Stimulated activated CD4-positive, alpha-beta T cell treated with anti-CD3 and anti-CD28 coated beads, Interleukin-15, amount 100 ng/mL, for 24 hours (primary cell): Measurements from ENCODE around the gene MDH1B.
"Not testable (repeated sequence)": the region's sequence is repeated elsewhere in the genome, so short reads cannot be mapped to it uniquely, and the experiment has no call there.

ENCODE experiments used
- DNase-seq: peaks from one replicate; pipeline ENCODE4 v3.0.0-alpha.2; 2020

MDH1B gene

DNA sequence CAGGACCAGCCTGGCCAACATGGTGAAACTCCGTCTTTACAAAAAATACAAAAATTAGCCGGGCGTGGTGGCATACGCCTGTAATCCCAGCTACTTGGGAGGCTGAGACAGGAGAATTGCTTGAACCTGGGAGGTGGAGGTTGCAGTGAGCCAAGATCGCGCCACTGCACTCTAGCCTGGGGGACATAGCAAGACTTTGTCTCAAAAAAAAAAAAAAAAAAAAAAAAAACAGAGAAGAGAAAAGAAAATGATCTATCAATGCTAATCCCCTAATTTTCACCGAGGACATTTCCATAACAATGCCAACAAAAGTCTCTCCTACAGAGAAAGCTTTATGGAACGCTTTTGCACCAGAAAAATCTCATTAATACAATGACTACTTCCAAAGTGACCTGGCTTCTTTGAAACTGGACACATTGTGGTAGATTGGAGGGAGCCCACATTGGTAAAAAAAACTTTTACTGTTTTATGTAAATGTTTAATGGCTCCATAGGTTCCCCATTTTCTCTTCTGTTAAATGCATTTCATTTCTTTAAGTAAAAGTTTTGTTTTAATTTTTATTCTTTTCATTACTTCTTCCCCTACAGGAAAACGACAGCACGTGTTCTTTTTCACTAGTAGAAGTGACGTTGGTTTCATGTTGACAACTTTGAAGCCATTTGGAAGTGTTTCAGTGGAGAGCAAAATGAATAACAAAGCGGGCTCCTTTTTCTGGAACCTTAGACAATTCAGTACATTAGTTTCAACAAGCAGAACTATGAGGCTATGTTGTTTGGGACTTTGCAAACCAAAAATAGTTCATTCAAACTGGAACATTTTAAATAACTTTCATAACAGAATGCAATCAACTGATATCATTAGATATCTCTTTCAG lies 1.2 kb upstream of the MDH1B start:
- no peak for DNase-seq

DNA sequence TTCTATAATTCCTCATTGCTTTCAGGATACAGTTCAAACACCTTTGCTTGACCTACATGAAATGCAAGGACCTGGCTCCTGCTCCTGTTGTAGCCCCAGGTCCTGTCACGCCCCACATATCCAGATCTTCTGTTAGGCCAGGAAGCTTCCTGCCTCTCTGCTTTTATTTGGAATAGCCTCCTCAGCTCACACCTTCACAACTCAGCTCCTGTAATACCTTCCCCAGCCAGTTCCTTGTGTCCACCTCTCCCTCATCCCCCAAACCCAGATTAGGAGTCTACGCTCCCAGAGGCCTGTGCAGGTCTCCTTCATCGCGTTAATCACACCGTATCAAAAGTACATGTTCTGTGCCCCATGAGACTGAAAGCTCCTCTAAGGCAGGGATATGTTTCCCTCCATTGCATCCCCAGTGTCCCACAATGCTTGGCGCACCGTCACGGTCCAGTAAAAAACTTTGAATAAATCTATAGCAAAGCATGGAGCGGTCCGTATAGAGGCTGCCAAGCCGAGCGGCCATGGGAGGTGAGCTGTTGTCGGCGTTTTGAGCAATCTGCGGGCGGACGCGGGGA lies 371 bp downstream of the MDH1B start:
- no peak for DNase-seq

DNA sequence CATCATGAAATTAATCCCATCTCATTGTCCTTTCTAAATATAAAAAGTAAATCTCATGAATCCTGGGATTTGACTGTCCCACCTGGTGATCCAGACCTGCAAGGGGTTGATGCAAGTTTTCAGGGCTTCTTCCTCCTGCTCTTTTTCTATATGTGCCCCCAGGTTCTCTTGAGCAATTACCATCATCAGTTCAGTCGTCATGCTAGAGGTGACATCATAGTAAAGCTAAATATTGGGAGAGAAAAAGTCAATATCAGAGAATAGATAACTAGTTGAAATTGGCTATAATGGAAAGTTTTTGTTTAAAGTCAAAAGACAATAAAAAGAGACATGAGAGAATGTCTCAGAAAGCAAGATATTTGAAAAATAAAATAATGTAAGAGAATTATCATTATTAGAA lies 8.3 kb downstream of the MDH1B start:
- DNase-seq: no peak

DNA sequence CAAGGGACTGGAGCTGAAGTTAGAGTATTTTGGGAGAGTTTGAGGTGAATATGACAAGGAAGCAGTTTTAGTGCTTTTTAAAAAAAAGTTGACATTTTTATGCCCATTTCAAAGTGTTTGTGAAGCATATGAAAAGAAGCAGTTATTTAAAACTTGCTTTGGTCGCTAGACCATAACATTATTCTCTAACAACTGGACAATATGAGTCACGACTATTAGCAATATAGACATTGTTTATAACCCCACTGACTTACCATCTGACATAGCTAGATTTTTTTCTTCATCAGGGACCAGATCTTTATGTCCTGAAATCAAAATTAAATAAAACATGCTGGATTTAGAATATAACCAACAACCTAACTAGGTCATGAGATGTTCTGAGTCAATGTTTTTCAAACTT lies 24.3 kb downstream of the MDH1B start:
- no peak for DNase-seq

DNA sequence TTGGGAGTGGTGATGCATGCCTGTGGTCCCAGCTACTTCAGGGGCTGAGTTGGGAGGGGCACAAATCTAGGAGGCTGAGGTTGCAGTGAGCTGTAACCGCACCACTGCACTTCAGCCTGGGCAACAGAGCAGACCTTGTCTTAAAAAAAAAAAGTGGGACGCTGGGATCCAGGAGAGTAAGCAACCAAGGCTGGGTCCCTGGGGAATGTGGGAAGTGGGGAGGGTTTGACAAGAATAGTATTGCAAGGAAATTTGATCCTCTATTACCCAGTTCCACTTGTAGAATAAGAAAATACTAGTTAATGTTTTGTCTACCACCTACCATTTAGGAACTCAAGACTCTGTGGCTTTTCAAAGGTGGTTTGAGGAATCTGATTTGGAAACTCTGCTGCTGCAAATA lies 25.9 kb downstream of the MDH1B start:
- no peak for DNase-seq

DNA sequence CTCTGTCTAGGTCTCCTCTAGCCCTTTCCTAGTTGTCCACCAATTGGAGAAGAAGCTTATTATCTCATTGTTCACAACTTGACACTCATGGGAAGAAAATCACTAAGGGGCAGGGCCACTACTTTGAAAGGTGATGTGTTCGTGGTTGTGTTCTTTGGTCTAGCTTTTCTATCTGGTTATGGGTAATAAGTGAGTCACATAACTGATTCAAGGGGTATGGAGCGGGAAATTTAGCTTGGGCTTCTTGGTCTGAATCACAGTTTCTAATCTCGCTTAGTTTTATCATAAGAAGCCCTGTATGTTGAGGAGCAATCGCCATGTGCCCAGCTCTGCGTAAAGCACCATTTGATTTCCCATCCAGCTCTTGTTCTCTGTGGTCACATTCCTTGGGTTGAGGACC lies 28.2 kb downstream of the MDH1B start:
- DNase-seq: peak; percentile 12

DNA sequence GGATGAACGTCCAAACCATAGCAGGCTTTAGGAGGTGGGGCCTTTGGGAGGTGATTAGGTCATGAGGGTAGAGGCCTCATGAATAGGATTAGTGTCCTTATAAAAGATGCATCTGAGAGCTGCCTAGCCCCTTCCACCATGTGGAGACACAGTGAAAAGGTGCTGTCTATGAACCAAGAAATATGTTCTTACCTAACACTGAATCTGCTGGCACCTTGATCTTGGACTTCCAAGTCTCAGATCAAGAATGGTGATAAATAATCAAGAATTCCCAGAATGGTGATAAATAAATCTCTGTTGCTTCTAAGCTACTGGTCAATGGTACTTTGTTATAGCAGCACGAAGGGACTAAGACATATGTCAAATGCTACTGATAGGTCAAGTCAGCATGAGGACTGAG lies 31.8 kb downstream of the MDH1B start:
- no peak for DNase-seq

DNA sequence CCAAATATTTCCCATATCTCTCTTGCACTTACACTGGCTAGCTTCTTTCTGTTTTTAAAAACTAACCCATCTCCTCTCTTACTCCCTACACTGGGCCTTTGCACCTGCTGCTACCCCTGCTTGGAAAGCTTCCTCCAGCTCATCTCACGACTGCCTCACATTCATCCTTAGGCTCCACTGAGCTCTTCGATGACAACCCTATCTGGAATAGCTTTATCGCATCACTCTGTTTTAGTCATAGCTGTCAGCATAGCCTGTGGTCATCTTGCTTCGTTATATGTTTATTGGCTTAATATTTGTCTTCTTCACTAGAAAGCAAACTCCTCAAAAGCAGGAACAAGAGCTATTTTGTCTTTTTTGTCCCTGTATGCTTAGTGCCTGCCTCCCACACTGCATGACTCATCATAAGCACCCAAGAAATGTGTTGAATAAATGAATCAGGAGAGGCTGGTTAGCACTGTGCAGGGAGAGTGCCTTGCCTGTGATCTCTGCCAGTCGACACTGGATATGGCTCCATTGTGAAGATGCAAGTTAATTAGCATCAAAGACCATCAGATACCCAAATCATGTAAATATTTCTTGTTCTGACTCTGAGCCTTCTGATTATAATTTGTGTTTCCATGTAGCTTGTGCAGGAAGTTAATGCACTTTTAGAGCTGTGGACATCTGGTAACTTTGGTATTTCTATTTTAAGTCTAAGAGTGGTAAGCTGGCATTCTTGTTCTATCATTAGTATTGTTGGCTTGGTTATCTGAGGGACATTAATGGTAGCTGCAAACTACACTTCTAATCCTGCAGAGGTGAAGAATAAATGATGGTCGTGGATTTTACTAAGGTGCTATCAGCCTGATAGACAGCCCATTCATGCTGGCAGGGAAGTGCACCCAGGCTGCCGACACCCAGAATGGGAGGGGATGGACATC lies 36.6 kb downstream of the MDH1B start:
- DNase-seq: peak; percentile 7

DNA sequence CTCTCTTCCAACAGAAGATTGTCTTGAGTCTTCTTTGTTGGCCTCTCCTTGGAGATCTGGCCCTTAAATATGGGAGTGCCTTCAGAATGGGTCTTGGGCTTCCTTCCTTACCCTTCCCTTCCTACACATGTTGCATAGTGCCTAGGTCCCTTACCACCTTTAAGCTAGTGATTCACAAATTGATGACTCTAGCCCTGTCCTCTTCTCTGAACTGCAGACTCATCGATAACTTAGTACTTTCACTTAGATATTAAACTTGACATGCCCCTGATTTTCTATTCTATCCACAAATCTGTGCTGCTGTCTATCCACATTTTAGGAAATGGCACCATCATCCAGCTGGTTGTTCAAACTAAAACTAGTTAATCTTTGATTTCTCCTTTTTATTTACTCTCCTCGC lies 37.8 kb downstream of the MDH1B start:
- no peak for DNase-seq

DNA sequence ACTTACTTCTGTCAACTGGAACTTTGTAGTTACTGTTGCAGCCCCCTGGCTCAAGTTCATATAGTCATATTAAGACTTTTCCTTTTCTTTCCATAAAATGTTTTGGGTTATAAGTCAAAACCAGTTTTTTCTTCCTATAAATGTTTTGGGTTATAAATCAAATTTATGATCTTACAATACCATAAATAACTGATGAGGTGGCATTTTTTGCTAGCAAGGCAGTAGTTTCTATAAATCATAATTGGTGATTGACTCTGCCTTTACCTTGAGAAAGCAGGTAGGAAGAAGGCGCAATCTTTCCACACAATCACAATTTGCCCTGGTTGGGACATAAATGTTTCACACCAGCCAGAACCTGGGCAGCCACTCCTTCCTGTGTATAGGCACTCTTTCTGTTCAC lies 41.8 kb downstream of the MDH1B start:
- DNase-seq: no peak

DNA sequence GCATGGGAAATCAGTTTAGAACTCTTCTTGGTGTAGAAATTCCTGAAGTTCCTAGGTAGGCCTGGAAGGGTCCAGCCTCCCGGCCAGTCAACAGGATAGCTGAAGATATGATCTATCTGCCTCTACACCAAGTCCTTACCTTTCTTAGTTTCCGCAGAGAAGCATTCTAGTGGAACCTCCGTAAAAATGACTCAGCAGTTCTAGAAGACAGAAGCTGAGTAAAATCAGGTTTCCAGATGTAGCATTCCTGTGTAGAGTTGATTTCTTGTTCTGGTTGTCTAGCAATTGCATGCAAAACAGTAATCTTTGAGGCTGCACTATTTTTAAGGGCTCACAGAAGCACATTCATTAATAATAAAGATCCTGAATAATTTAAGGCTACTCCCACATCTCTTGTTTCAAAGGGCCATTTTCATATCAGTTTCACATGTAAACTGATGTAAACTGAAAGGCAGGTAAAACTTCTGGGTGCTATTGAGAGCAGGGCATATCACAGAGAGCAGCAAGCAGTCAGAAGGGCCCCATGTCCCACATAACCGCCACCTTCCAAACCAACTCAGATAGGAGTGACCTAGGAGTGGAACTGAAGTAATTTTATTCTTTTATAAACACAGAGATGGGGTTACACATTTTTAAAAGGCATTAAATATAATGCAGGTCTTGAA lies 43.7 kb downstream of the MDH1B start:
- DNase-seq: no peak

DNA sequence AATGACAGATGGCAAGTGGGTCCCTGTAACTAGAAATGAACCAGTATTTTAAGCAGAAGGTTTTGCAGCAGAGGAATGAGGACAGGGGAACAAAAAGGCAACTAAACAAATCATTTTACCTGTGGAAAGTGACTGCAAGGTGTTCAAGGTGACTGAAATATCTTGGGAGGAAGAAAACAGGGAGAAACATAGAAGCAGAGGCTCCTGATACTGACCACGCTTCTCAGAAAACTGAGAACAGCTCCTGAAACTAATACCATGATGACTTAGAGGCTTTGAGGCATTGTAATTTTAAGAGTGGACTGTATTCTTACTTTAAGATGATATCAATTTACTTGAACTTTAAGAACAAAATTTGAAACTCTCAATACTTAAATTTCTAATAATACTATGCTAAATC lies 46.8 kb downstream of the MDH1B start, which contains the start of gene DYTN:
Gene DYTN, minus strand, starts transcription at position 101 of the 400 bp plus-strand sequence. CDS start 117 bp downstream, outside the sequence.
- DNase-seq: no peak

DNA sequence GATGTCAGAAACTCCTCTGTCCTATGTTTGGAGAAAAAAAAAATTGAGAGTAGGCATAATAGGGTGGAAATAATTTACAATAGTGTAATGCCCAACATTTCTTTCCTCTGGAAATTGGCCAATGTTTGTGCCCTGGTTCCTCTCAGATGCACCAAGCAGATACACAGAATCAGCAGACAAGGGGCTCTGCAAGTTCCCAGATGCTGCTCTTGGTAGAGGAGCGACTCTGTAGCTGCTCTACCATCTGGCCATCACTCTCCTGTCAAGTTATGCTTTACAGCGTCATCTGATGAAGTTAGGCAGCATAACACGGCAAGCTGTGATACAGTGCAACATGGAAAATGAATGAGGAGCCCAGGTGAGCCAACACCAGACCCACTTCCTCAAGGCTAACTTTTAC lies 48.5 kb downstream of the MDH1B start:
- DNase-seq: no peak

DNA sequence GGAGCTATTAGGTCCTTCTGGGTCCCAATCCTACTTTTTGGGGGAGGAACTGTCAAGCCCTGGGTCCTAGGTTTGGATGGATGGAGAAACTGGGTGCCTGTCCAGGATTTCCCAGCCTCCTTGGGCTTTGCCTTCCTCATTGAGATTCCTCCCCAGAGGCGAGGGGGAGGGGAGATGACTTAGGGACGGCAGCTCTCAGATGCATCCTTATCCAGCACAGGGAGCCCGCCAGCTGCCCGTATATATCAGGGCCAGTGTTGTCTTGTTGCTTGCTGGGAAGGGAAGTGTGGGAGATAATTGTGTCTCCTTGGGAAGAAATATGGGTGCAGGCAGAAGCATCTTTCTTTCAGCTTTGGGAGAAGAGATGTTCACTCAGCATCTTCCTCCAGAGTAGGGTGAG lies 49.9 kb downstream of the MDH1B start:
- DNase-seq: not testable (repeated sequence)

DNA sequence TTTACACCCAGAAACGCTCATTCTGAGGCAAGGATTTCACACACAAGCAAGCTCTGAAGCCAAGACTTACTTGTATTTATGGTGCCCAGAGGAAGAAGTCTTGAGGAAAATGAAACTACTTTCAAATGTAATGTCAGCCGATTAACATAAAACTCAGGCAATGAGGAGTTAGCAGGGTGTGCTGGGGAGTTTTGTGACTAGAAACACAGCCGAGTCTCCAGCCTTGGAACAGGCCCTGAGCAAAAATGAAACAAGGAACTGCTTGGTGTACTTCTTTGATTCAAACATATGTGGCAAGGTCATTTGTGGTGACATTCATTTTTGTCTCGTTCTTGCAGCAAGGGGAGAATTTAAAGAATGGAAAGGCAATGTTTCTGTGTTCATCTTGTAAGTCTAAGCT lies 51.4 kb downstream of the MDH1B start:
- DNase-seq: no peak

DNA sequence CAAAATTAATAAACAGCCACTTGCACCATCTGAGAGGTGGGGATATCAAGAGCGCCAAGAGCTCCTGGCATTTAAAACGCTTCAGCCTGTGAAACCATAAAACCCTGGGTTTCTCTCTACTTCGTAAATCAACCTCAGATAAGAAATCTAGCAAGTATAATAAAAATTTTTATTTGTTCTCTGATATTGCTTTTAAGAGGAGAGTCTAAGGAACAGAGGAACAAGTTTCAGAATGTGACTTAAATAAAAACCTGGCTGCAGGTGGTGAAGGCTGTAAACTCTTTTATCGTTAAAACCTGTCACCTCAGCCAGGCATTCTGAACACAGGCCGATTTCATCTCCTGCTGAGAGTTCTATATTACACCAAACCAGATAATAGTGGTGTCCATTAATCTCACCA lies 56.8 kb downstream of the MDH1B start:
- DNase-seq: no peak

DNA sequence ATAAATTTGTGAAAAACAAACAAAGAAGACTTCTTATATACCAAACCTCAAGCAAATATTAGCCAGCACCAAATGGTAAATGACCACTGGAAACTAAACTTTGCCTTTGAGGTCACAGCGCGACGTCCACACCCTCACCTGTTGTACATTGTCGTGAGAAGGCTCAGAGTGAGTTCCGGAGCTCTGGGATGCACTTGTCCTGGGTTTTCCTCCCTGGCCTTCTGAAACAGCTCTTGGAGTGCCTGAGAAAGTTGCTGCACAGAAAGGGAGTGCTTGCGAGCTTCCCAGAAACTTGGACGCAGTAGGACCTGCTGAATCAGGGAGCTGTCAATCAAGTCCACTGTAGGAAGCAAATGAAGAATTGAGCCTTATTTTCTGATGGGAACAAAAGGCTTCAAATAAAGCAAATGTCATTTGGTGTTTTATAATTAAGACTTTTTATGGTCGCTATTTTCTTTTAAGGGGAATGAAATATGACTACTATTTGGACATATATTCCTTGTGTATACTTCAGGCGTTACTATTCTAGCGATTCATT lies 57.9 kb downstream of the MDH1B start:
- DNase-seq: no peak

DNA sequence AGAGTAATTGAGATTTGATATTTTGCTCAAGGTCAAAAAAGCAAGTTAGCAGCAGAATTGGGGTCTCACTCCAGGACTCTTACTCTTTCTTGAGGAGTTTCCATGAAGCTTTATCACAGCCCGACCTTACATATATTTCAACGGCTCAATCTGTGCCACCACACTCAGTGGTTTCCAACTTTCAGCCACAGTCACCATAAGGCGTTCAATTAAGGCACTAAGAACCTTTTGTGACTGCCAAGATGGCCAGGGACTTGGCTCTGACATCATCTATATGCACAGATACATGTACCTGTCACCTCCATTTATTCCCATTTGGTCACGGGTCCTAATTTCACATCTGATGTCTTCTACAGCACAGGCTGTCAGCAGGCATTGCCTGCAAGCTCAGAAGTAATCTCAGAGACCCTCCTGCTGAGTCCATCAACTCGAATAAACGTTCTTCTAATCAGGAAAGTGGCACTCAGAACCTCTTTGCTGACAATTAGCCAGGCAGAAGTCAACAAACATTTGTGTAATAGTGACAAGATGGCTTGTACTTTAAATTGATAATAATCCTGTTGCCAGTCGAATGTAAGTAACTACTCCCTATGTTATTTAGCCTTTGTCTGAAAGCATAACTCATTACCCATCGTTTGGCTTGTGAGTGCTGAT lies 63.0 kb downstream of the MDH1B start:
- no peak for DNase-seq

DNA sequence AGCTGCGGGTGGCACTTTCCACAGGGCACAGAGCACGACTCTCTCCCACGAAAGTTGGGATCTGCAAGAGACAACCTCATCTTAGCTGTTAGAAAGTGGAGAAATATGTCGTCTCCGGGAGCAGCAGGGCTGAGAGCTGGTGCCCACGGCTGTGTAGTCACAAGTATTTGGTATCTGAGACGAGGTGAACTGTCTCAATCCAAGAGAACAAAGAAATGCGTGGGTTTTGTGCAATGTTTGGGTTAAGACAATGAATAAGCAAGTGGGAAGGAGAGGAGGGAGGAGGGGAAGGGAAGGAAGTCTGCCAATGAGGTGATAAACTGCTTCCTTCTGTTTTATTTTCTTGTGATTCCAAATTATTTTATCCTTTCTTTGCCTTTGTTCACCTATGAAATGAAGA lies 65.0 kb downstream of the MDH1B start:
- DNase-seq: no peak

DNA sequence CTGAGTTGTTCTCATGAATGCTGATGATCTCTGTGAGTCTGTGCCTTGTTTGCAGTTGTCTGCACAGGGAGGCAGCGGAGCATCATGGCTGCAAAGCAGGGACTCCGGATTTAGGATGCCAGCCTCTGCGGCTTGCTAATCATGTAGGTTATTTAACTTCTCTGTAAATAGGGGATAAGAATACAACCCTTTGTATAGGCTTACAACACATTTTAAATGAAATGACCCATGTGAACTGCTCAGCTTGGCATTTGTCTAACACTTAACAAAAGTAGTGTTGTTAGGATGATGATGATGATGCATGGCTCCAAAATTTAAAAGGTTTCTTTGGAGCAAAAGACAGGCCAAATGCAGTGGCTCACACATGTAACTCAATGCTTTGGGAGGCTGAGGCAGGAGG lies 66.3 kb downstream of the MDH1B start:
- DNase-seq: no peak

DNA sequence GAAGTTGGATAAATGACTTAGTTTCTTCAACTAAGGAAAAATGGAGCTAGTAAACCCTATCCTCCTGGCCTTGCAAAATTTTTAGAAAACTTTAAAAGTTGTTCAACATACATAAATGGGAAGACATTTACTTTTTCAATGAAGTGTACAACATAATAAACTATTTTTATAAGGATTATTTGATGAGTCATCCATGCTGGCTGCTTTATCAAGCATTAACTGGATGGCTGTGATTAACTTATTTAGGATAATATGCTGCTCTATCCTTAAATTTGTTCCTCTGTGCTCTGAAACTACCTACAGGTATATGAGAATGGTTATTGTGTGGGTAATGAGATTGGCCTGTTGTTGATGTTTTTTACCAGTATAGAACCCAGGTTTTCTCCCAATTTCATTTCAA lies 68.2 kb downstream of the MDH1B start:
- DNase-seq: no peak
